Activated naive CD4-positive, alpha-beta T cell treated with anti-CD3 and anti-CD28 coated beads for 36 hours (primary cell): ENCODE measurements around the gene THSD4. TPM values are rescaled to one million over a fixed set of nuclear protein-coding genes. Genes with fewer than 3 reads are reported as not detected.

ENCODE experiments used
- CTCF ChIA-PET: fragments of 350-600 bp; sonication (Branson Sonifier 250); formaldehyde crosslinking; loops from one replicate; lab custom pipeline; 2021; ENCODE audit warnings: antibody characterized with exemption; lab: Charles Lee
- DNase-seq: peaks from one replicate; pipeline ENCODE4 v3.0.0-alpha.2; 2020
- H3K27ac Mint-ChIP-seq: one replicate; pipeline ENCODE4 v1.8.0; 2021; ENCODE audit warnings: mild to moderate bottlenecking, mixed read lengths
- H3K27me3 Mint-ChIP-seq: one replicate; pipeline ENCODE4 v1.8.0; 2021; ENCODE audit warnings: low read depth, mixed read lengths
- H3K36me3 Mint-ChIP-seq: one replicate; pipeline ENCODE4 v1.8.0; 2021; ENCODE audit warnings: low read depth, mixed read lengths
- H3K4me1 Mint-ChIP-seq: one replicate; pipeline ENCODE4 v1.8.0; 2021; ENCODE audit warnings: low read depth, mixed read lengths
- H3K4me3 Mint-ChIP-seq: one replicate; pipeline ENCODE4 v1.8.0; 2021; ENCODE audit warnings: mild to moderate bottlenecking, moderate library complexity, mixed read lengths
- H3K9me3 Mint-ChIP-seq: one replicate; pipeline ENCODE4 v1.8.0; 2021; ENCODE audit warnings: mixed read lengths
- intact Hi-C: fragments of 100-400 bp; cut with micrococcal nuclease; formaldehyde crosslinking; loops from one replicate; pipeline ENCODE4 v1.15.1; 2023
- total RNA-seq, 2 experiments: library from RNA; stranded (reverse); gene quantifications; one replicate each; pipeline ENCODE4 v1.2.3, GENCODE V29; 2021

The THSD4 gene
- total RNA-seq, 2 experiments from 2014 or later = not detected

GRCh38 chr15:71780115-71780976 lies 665.1 kb downstream of the THSD4 start:
- no peak overlapping the region for H3K27ac Mint-ChIP-seq
- H3K4me1 Mint-ChIP-seq = no peaks in the 10 kb centered on the region
- intact Hi-C loops = loop anchor here (1.0 kb wide), 1 partner anchor 376 kb away; no protein-coding TSS in a partner anchor

GRCh38 chr15:71781179-71781964 lies 666.1 kb downstream of the THSD4 start:
- intact Hi-C loops = no loop called here
- no peak overlapping the region for H3K4me3 Mint-ChIP-seq

More at GRCh38 chr15:71780115-71780976, 665.1 kb downstream of the THSD4 start:
- DNase-seq = peak; percentile 25
- Mint-ChIP-seq H3K4me3 (no peak overlapping the region), H3K9me3 (no peaks in the 10 kb centered on the region), H3K27me3 (peaks cover 10% of the 10 kb centered on the region), H3K36me3 (no peaks in the 10 kb centered on the region)
- CTCF ChIA-PET = interaction anchor here (0.6 to 4.0 kb wide), 16 partner anchors 9 to 428 kb away, joined by 3 to 29 read pairs (median 4); no protein-coding TSS in a partner anchor

GRCh38 chr15:71781965-71782265 lies 666.6 kb downstream of the THSD4 start:
- Mint-ChIP-seq H3K9me3 (no peaks in the 10 kb centered on the region), H3K4me3 (no peak overlapping the region), H3K4me1 (no peaks in the 10 kb centered on the region), H3K27me3 (peaks cover 14% of the 10 kb centered on the region), H3K27ac (no peak overlapping the region), H3K36me3 (no peaks in the 10 kb centered on the region)
- DNase-seq = no peak
- CTCF ChIA-PET = interaction anchor here (1.3 to 4.0 kb wide), 4 partner anchors 18 to 375 kb away, joined by 3 to 29 read pairs (median 4); no protein-coding TSS in a partner anchor
- intact Hi-C loops = no loop called here

More at GRCh38 chr15:71781179-71781964, 666.1 kb downstream of the THSD4 start:
- Mint-ChIP-seq H3K4me1 (no peaks in the 10 kb centered on the region), H3K9me3 (no peaks in the 10 kb centered on the region), H3K27me3 (peaks cover 14% of the 10 kb centered on the region), H3K27ac (no peak overlapping the region), H3K36me3 (no peaks in the 10 kb centered on the region)
- CTCF ChIA-PET = interaction anchor here (0.6 to 4.0 kb wide), 10 partner anchors 9 to 375 kb away, joined by 3 to 29 read pairs (median 4); no protein-coding TSS in a partner anchor
- no peak for DNase-seq

- H3K9me3 Mint-ChIP-seq = no peaks in the 10 kb centered on the region
- H3K4me3 Mint-ChIP-seq = no peak overlapping the region
- H3K36me3 Mint-ChIP-seq = no peaks in the 10 kb centered on the region
- CTCF ChIA-PET = interaction anchor here (4.0 kb wide), 1 partner anchor 374 kb away, joined by 29 read pairs; no protein-coding TSS in a partner anchor
- no peaks in the 10 kb centered on the region for H3K4me1 Mint-ChIP-seq
- intact Hi-C loops = no loop called here
- peaks cover 14% of the 10 kb centered on the region for H3K27me3 Mint-ChIP-seq
- H3K27ac Mint-ChIP-seq = no peak overlapping the region
- no peak for DNase-seq
Measured at GRCh38 chr15:71782422-71783165, 667.3 kb downstream of the THSD4 start.

- Mint-ChIP-seq H3K27ac (no peak overlapping the region), H3K4me1 (no peaks in the 10 kb centered on the region), H3K4me3 (no peak overlapping the region), H3K27me3 (peaks cover 14% of the 10 kb centered on the region), H3K9me3 (no peaks in the 10 kb centered on the region), H3K36me3 (no peaks in the 10 kb centered on the region)
- peak; percentile 10 for DNase-seq
- CTCF ChIA-PET = interaction anchor here (0.7 to 1.2 kb wide), 2 partner anchors 328 to 372 kb away, joined by 3 to 7 read pairs; no protein-coding TSS in a partner anchor
- intact Hi-C loops = no loop called here
Measured at GRCh38 chr15:71784719-71785118, 669.4 kb downstream of the THSD4 start.

GRCh38 chr15:71785996-71786395 lies 670.7 kb downstream of the THSD4 start:
- no peak overlapping the region for H3K4me3 Mint-ChIP-seq
- no peak for DNase-seq
- CTCF ChIA-PET = no interaction called here

GRCh38 chr15:71786673-71787072 lies 671.4 kb downstream of the THSD4 start:
- no peaks in the 10 kb centered on the region for H3K9me3 Mint-ChIP-seq
- intact Hi-C loops = no loop called here
- CTCF ChIA-PET = no interaction called here
- H3K27ac Mint-ChIP-seq = no peak overlapping the region
- H3K4me3 Mint-ChIP-seq = no peak overlapping the region
- DNase-seq = no peak
- peaks cover 8% of the 10 kb centered on the region for H3K27me3 Mint-ChIP-seq
- H3K4me1 Mint-ChIP-seq = no peaks in the 10 kb centered on the region
- no peaks in the 10 kb centered on the region for H3K36me3 Mint-ChIP-seq

More at GRCh38 chr15:71785996-71786395, 670.7 kb downstream of the THSD4 start:
- H3K9me3 Mint-ChIP-seq = no peaks in the 10 kb centered on the region
- no peaks in the 10 kb centered on the region for H3K4me1 Mint-ChIP-seq
- intact Hi-C loops = no loop called here
- no peaks in the 10 kb centered on the region for H3K36me3 Mint-ChIP-seq
- no peak overlapping the region for H3K27ac Mint-ChIP-seq
- peaks cover 14% of the 10 kb centered on the region for H3K27me3 Mint-ChIP-seq

- DNase-seq = no peak
- H3K4me3 Mint-ChIP-seq = no peak overlapping the region
- CTCF ChIA-PET = no interaction called here
- H3K9me3 Mint-ChIP-seq = no peaks in the 10 kb centered on the region
- H3K36me3 Mint-ChIP-seq = no peaks in the 10 kb centered on the region
- intact Hi-C loops = no loop called here
- peaks cover 8% of the 10 kb centered on the region for H3K27me3 Mint-ChIP-seq
- H3K27ac Mint-ChIP-seq = no peak overlapping the region
- no peaks in the 10 kb centered on the region for H3K4me1 Mint-ChIP-seq
Measured at GRCh38 chr15:71788646-71789579, 673.6 kb downstream of the THSD4 start.

- intact Hi-C loops = no loop called here
- Mint-ChIP-seq H3K9me3 (no peaks in the 10 kb centered on the region), H3K4me1 (no peaks in the 10 kb centered on the region), H3K36me3 (no peaks in the 10 kb centered on the region), H3K27ac (no peak overlapping the region), H3K4me3 (no peak overlapping the region), H3K27me3 (peaks cover 7% of the 10 kb centered on the region)
- CTCF ChIA-PET = interaction anchor here (1.1 kb wide), 1 partner anchor 9 kb away, joined by 3 read pairs; no protein-coding TSS in a partner anchor
- no peak for DNase-seq
Measured at GRCh38 chr15:71789616-71790015, 674.3 kb downstream of the THSD4 start.

GRCh38 chr15:71790081-71790480 lies 674.8 kb downstream of the THSD4 start:
- no peaks in the 10 kb centered on the region for H3K36me3 Mint-ChIP-seq
- no peak overlapping the region for H3K27ac Mint-ChIP-seq
- DNase-seq = no peak
- CTCF ChIA-PET = interaction anchor here (1.1 kb wide), 1 partner anchor 10 kb away, joined by 3 read pairs; no protein-coding TSS in a partner anchor
- H3K4me1 Mint-ChIP-seq = no peaks in the 10 kb centered on the region
- intact Hi-C loops = no loop called here
- H3K4me3 Mint-ChIP-seq = no peak overlapping the region
- H3K9me3 Mint-ChIP-seq = no peaks in the 10 kb centered on the region
- peaks cover 5% of the 10 kb centered on the region for H3K27me3 Mint-ChIP-seq

GRCh38 chr15:71791975-71792374 lies 676.7 kb downstream of the THSD4 start:
- Mint-ChIP-seq H3K27me3 (no peaks in the 10 kb centered on the region), H3K9me3 (no peaks in the 10 kb centered on the region), H3K4me1 (no peaks in the 10 kb centered on the region), H3K36me3 (no peaks in the 10 kb centered on the region), H3K27ac (no peak overlapping the region), H3K4me3 (no peak overlapping the region)
- CTCF ChIA-PET = no interaction called here
- intact Hi-C loops = no loop called here
- no peak for DNase-seq
